Measurements from ENCODE around the gene GDPD1. TPM values are rescaled to one million over a fixed set of nuclear protein-coding genes. Genes with fewer than 3 reads are reported as not detected.

Gene GDPD1
- polyA plus RNA-seq (2011; rRNA removed): 6.4 and 6.7 TPM in 2 replicates
- 0.45 and 0.47 TPM in 2 replicates for polyA plus RNA-seq (2012; cell fraction: cytosol; rRNA removed)
- 0.32 and 0.35 TPM in 2 replicates for polyA plus RNA-seq (2012; cell fraction: nucleus; rRNA removed)
- 1.5 to 2.4 TPM (median 2.3 TPM) in 3 replicates for polyA plus RNA-seq (2017; fragmentation: RNase III; extraction: RNeasy Plus Mini Kit Qiagen cat#74134 plus additional on column Dnase treatment)
- 2.4 and 4.5 TPM in 2 replicates for polyA minus RNA-seq (2011; rRNA and poly(A)+ RNA removed)

GRCh38 chr17:59220328-59221158, at the start of gene GDPD1:
TSS of gene GDPD1 (plus strand) at chr17:59220511. CDS start at chr17:59220610, 99 bp downstream.
- Histone ChIP-seq H3K27ac (peak within 1 kb of the TSS; percentile 77 to 85), H3K4me2 (peak within 1 kb of the TSS; percentile 84), H3K9me3 (no peaks in the 10 kb centered on the region), H3K4me1 (peaks cover 17% of the 10 kb centered on the region), H3K4me3 (peak within 1 kb of the TSS; percentile 76)
- ChIA-PET POLR2A (interaction anchor here (0.6 to 3.4 kb wide), 7 partner anchors 10 to 339 kb away, joined by 4 to 28 read pairs (median 4); partner anchors contain the start of genes SKA2 and SMG8), CTCF (interaction anchor here (0.6 to 2.6 kb wide), 16 partner anchors 8 to 222 kb away, joined by 3 to 13 read pairs (median 3); no protein-coding TSS in a partner anchor)
- peak; percentile 94 to 96 for DNase-seq (ENCODE audit: low read depth in 1 of 2, low spot score in 1 of 2)
- ATAC-seq: peak; percentile 98 to 99
- WGBS (ENCODE audit: missing lambda C conversion rate): 1% methylated on average over 59 of the region's 60 CpGs
- no peak for TF ChIP-seq CBX8 (IDR thresholded peaks at IDR 0.05)
- TF ChIP-seq POLR2A (IDR thresholded peaks at IDR 0.05; ENCODE audit: low read length): peak; percentile 74
- no peak for TF ChIP-seq RARB (CRISPR knock-in tag; IDR thresholded peaks at IDR 0.05)
- peak; percentile 1 for TF ChIP-seq ZFP36 (IDR thresholded peaks at IDR 0.05; ENCODE audit: borderline replicate concordance, partially characterized antibody)
- TF ChIP-seq EP300 (IDR thresholded peaks at IDR 0.05): no peak
- no peak for TF ChIP-seq PBX3 (IDR thresholded peaks at IDR 0.05)
- no peak; the same call in 1 of the 2 replicates for TF ChIP-seq CHD4 (IDR thresholded peaks at IDR 0.05; ENCODE audit: borderline replicate concordance)
- peak; percentile 71 to 83 for TF ChIP-seq RAD21 (conservative IDR thresholded peaks at IDR 0.05 in 1 of 2, IDR thresholded peaks at IDR 0.05 in 1 of 2)
- peak; percentile 26; the same call in 1 of the 2 replicates for TF ChIP-seq E2F6 (IDR thresholded peaks at IDR 0.05; ENCODE audit: borderline replicate concordance, low read depth)
- no peak for TF ChIP-seq HOXB13 (CRISPR knock-in tag; IDR thresholded peaks at IDR 0.05; ENCODE audit: low read depth)
- no peak for TF ChIP-seq HOXB5 (CRISPR knock-in tag; IDR thresholded peaks at IDR 0.05)
- TF ChIP-seq SMC3 (IDR thresholded peaks at IDR 0.05): peak; percentile 54
- TF ChIP-seq RNF2 (IDR thresholded peaks at IDR 0.05; ENCODE audit: borderline replicate concordance, low read depth): peak; percentile 82; the same call in 1 of the 2 replicates
- TF ChIP-seq TFCP2L1 (CRISPR knock-in tag; IDR thresholded peaks at IDR 0.05): no peak
- TF ChIP-seq FOSL2 (IDR thresholded peaks at IDR 0.05): no peak
- no peak for TF ChIP-seq FOSL2 (CRISPR knock-in tag; IDR thresholded peaks at IDR 0.05)
- TF ChIP-seq CTCF (IDR thresholded peaks at IDR 0.05): peak; percentile 71
- peak in 1 of 2 experiments; percentile 39; a peak in 2 of 5 replicates for TF ChIP-seq JUN (IDR thresholded peaks at IDR 0.05)
- peak; percentile 38 for TF ChIP-seq PHF8 (IDR thresholded peaks at IDR 0.05; ENCODE audit: borderline replicate concordance, low read depth)
- no peak for TF ChIP-seq HEYL (CRISPR knock-in tag; IDR thresholded peaks at IDR 0.05)
- TF ChIP-seq MAX (IDR thresholded peaks at IDR 0.05): peak; percentile 62; the same call in 1 of the 2 replicates
- no peak for TF ChIP-seq KDM1A (IDR thresholded peaks at IDR 0.05; ENCODE audit: low read depth)
- FAIRE-seq: peak; percentile 51

Data from A549 (cell line).